ENCODE data around the gene SIPA1L3.

GRCh38 chr19:38130399-38130798, 223.4 kb downstream of the SIPA1L3 start:
- TF ChIP-seq SMC3 (IDR thresholded peaks at IDR 0.05; ENCODE audit: low read depth, low read length), result no peak
- no peak for TF ChIP-seq CTCF (IDR thresholded peaks at IDR 0.05)

Data from SK-N-SH (cell line).